SK-N-SH treated with all-trans-retinoic acid at 6 μM for 48 hours (cell line): Measurements from ENCODE around the gene CHKA.

ENCODE experiments used
- ATAC-seq: fragments of 200-7000 bp; cut with Tn5 transposase; 3 replicates; pipeline ENCODE4 v1.9.1; 2020; ENCODE audit warnings: mild to moderate bottlenecking, moderate library complexity
- ARNTL ChIP-seq: fragments of 450-650 bp; formaldehyde crosslinking; IDR thresholded peaks from 2 replicates; pipeline ENCODE4 v1.5.0; 2020; ENCODE audit warnings: low read depth, mild to moderate bottlenecking, moderate library complexity, borderline replicate concordance
- BACH2 ChIP-seq: fragments of 250-450 bp; sonication (Bioruptor Pico); IDR thresholded peaks from 2 replicates; pipeline ENCODE4 v1.9.0; 2021; ENCODE audit warnings: mild to moderate bottlenecking, borderline replicate concordance
- CSDC2 ChIP-seq: fragments of 250-450 bp; sonication (Bioruptor Pico); IDR thresholded peaks from 2 replicates; pipeline ENCODE4 v1.5.0; 2020; ENCODE audit warnings: mild to moderate bottlenecking, moderate library complexity
- CSRNP3 ChIP-seq: fragments of 250-450 bp; sonication (Bioruptor Pico); IDR thresholded peaks from 2 replicates; pipeline ENCODE4 v1.5.1; 2021; ENCODE audit warnings: mild to moderate bottlenecking, moderate library complexity
- ESRRG ChIP-seq: fragments of 250-450 bp; sonication (Bioruptor Pico); IDR thresholded peaks from 2 replicates; pipeline ENCODE4 v1.6.1; 2021; ENCODE audit warnings: mild to moderate bottlenecking
- GLIS3 ChIP-seq: fragments of 250-450 bp; sonication (Bioruptor Pico); IDR thresholded peaks from 2 replicates; pipeline ENCODE4 v1.5.0; 2020; ENCODE audit warnings: mild to moderate bottlenecking, moderate library complexity
- OSR1 ChIP-seq: fragments of 250-450 bp; sonication (Bioruptor Pico); IDR thresholded peaks from 2 replicates; pipeline ENCODE4 v1.8.0; 2022; ENCODE audit warnings: moderate library complexity, mild to moderate bottlenecking, inconsistent platforms
- PATZ1 ChIP-seq: fragments of 250-450 bp; sonication (Bioruptor Pico); IDR thresholded peaks from 2 replicates; pipeline ENCODE4 v1.8.0; 2020; ENCODE audit warnings: mild to moderate bottlenecking, moderate library complexity, borderline replicate concordance
- POU6F1 ChIP-seq: fragments of 250-450 bp; sonication (Bioruptor Pico); IDR thresholded peaks from 2 replicates; pipeline ENCODE4 v1.8.0; 2021; ENCODE audit warnings: low read depth, mild to moderate bottlenecking, moderate library complexity, borderline replicate concordance
- PPARA ChIP-seq: fragments of 250-450 bp; sonication (Bioruptor Pico); IDR thresholded peaks from 2 replicates; pipeline ENCODE4 v1.5.0; 2020; ENCODE audit warnings: mild to moderate bottlenecking, borderline replicate concordance
- RARB ChIP-seq: fragments of 250-450 bp; sonication (Bioruptor Pico); IDR thresholded peaks from 2 replicates; pipeline ENCODE4 v1.8.0; 2021; ENCODE audit warnings: mild to moderate bottlenecking, moderate library complexity
- SNAI2 ChIP-seq: fragments of 250-450 bp; sonication (Bioruptor Pico); IDR thresholded peaks from 2 replicates; pipeline ENCODE4 v1.5.0; 2020; ENCODE audit warnings: mild to moderate bottlenecking, moderate library complexity
- TOX ChIP-seq: fragments of 250-450 bp; sonication (Bioruptor Pico); IDR thresholded peaks from 2 replicates; pipeline ENCODE4 v1.8.0; 2021; ENCODE audit warnings: mild to moderate bottlenecking, moderate library complexity, borderline replicate concordance
- TSHZ2 ChIP-seq: fragments of 250-450 bp; sonication (Bioruptor Pico); IDR thresholded peaks from 2 replicates; pipeline ENCODE4 v1.5.0; 2020; ENCODE audit warnings: mild to moderate bottlenecking, moderate library complexity
- ZC3H10 ChIP-seq: fragments of 250-450 bp; sonication (Bioruptor Pico); IDR thresholded peaks from 2 replicates; pipeline ENCODE4 v1.5.1; 2021; ENCODE audit warnings: mild to moderate bottlenecking, moderate library complexity
- ZFP3 ChIP-seq: fragments of 250-450 bp; sonication (Bioruptor Pico); IDR thresholded peaks from 2 replicates; pipeline ENCODE4 v1.5.0; 2020; ENCODE audit warnings: mild to moderate bottlenecking, moderate library complexity
- ZFP30 ChIP-seq: fragments of 450-650 bp; formaldehyde crosslinking; IDR thresholded peaks from 2 replicates; pipeline ENCODE4 v1.5.0; 2022; ENCODE audit warnings: mild to moderate bottlenecking, moderate library complexity
- ZNF565 ChIP-seq: fragments of 450-650 bp; formaldehyde crosslinking; conservative IDR thresholded peaks from 2 replicates; pipeline ENCODE4 v1.5.0; 2020; ENCODE audit warnings: low read depth, mild to moderate bottlenecking, moderate library complexity
- ZNF70 ChIP-seq: fragments of 450-650 bp; formaldehyde crosslinking; IDR thresholded peaks from 2 replicates; pipeline ENCODE4 v1.5.0; 2020; ENCODE audit warnings: mild to moderate bottlenecking, moderate library complexity
- ZNF8 ChIP-seq: fragments of 450-650 bp; formaldehyde crosslinking; IDR thresholded peaks from 2 replicates; pipeline ENCODE4 v1.5.0; 2020; ENCODE audit warnings: mild to moderate bottlenecking, moderate library complexity

Gene CHKA

GRCh38 chr11:68133761-68134160 is 12.6 kb upstream of the CHKA start:
- ATAC-seq = no peak
- no peak for TF ChIP-seq ZFP30 (CRISPR knock-in tag)
- TF ChIP-seq ZNF8 = no peak
- TF ChIP-seq TOX = no peak
- TF ChIP-seq OSR1 (CRISPR knock-in tag) = no peak
- TF ChIP-seq TSHZ2 (CRISPR knock-in tag) = no peak

GRCh38 chr11:68130121-68130520 is 8.9 kb upstream of the CHKA start:
- TF ChIP-seq TSHZ2 (CRISPR knock-in tag) (no peak), BACH2 (no peak), PATZ1 (CRISPR knock-in tag) (no peak), CSDC2 (CRISPR knock-in tag) (no peak), ZFP30 (CRISPR knock-in tag) (no peak), ZNF70 (CRISPR knock-in tag) (no peak), SNAI2 (CRISPR knock-in tag) (no peak), OSR1 (CRISPR knock-in tag) (no peak), ARNTL (CRISPR knock-in tag) (no peak), GLIS3 (CRISPR knock-in tag) (no peak), CSRNP3 (CRISPR knock-in tag) (no peak), ESRRG (no peak), POU6F1 (CRISPR knock-in tag) (no peak)
- ATAC-seq = no peak

GRCh38 chr11:68128682-68129327 is 7.6 kb upstream of the CHKA start:
- ATAC-seq = peak; percentile 40
- no peak for TF ChIP-seq RARB
- no peak for TF ChIP-seq ESRRG
- no peak for TF ChIP-seq BACH2
- no peak for TF ChIP-seq ZC3H10 (CRISPR knock-in tag)
- no peak for TF ChIP-seq ZFP3 (CRISPR knock-in tag)
- TF ChIP-seq ZNF565 (CRISPR knock-in tag) = no peak
- TF ChIP-seq CSDC2 (CRISPR knock-in tag) = no peak
- TF ChIP-seq POU6F1 (CRISPR knock-in tag) = no peak
- TF ChIP-seq PPARA (CRISPR knock-in tag) = no peak
- no peak for TF ChIP-seq SNAI2 (CRISPR knock-in tag)
- no peak for TF ChIP-seq ZNF8
- no peak for TF ChIP-seq TOX
- no peak for TF ChIP-seq GLIS3 (CRISPR knock-in tag)
- no peak for TF ChIP-seq CSRNP3 (CRISPR knock-in tag)
- TF ChIP-seq ZFP30 (CRISPR knock-in tag) = no peak
- TF ChIP-seq ARNTL (CRISPR knock-in tag) = no peak
- no peak for TF ChIP-seq PATZ1 (CRISPR knock-in tag)
